Naive thymus-derived CD4-positive, alpha-beta T cell (primary cell): ENCODE measurements around the gene RAD21L1. TPM values are rescaled to one million over a fixed set of nuclear protein-coding genes. Genes with fewer than 3 reads are reported as not detected.

Experiments
- ATAC-seq: fragments of 150-1000 bp; cut with Tn5 transposase; 2 replicates; pipeline ENCODE4 v1.10.0; 2021; ENCODE audit warnings: mild to moderate bottlenecking, moderate library complexity
- CTCF ChIA-PET: fragments of 350-600 bp; sonication (Branson Sonifier 250); formaldehyde crosslinking; loops from one replicate; lab custom pipeline; 2021; ENCODE audit warnings: antibody characterized with exemption; lab: Charles Lee
- POLR2A ChIA-PET: fragments of 350-600 bp; sonication (Branson Sonifier 250); formaldehyde crosslinking; loops from one replicate; lab custom pipeline; 2021; ENCODE audit warnings: antibody characterized with exemption, inconsistent platforms; lab: Charles Lee
- DNase-seq, 9 donors: peaks; one replicate each; pipeline versions ENCODE4 v3.0.0 to v3.0.0-alpha.2; 2020 to 2022; ENCODE audit warnings: mixed read lengths in 1 of 9
- H3K27ac ChIP-seq: one replicate; pipeline ENCODE4 v1.7.0; 2013; ENCODE audit warnings: mild to moderate bottlenecking, low read depth, low read length, moderate library complexity
- H3K27me3 ChIP-seq, 2 donors: one replicate each; pipeline ENCODE4 v1.7.0; 2013; ENCODE audit warnings: low read length in 2 of 2, mild to moderate bottlenecking in 2 of 2, moderate library complexity in 2 of 2; ENCODE audit not compliant: control insufficient read depth in 2 of 2, insufficient read depth in 2 of 2
- H3K36me3 ChIP-seq, 3 experiments: 1 replicate in 2 of 3; 2 replicates in 1 of 3; pipeline ENCODE4 v1.7.0; 2013; ENCODE audit warnings: low read length in 3 of 3, mild to moderate bottlenecking in 3 of 3, moderate library complexity in 1 of 3; ENCODE audit not compliant: insufficient read depth in 3 of 3, control insufficient read depth in 2 of 3
- H3K4me1 ChIP-seq, 2 donors: one replicate each; pipeline ENCODE4 v1.7.0; 2013; ENCODE audit warnings: low read length in 2 of 2, mild to moderate bottlenecking in 2 of 2, moderate library complexity in 1 of 2; ENCODE audit not compliant: control insufficient read depth in 2 of 2, insufficient read depth in 2 of 2
- H3K4me3 ChIP-seq: 2 replicates; pipeline ENCODE4 v1.7.0; 2013; ENCODE audit warnings: mild to moderate bottlenecking, low read length
- H3K9me3 ChIP-seq, 3 experiments: 1 replicate in 2 of 3; 2 replicates in 1 of 3; pipeline ENCODE4 v1.7.0; 2013; ENCODE audit warnings: low read length in 3 of 3; ENCODE audit not compliant: control insufficient read depth in 2 of 3
- H3K27ac Mint-ChIP-seq, 9 donors: one replicate each; pipeline ENCODE4 v1.8.0; 2020 to 2022; ENCODE audit warnings: mixed read lengths in 9 of 9, mild to moderate bottlenecking in 8 of 9, moderate library complexity in 5 of 9, inconsistent platforms in 2 of 9
- H3K27me3 Mint-ChIP-seq, 5 donors: one replicate each; pipeline ENCODE4 v1.8.0; 2021 to 2022; ENCODE audit warnings: mixed read lengths in 5 of 5, mild to moderate bottlenecking in 1 of 5
- H3K36me3 Mint-ChIP-seq, 5 donors: one replicate each; pipeline ENCODE4 v1.8.0; 2020 to 2022; ENCODE audit warnings: mixed read lengths in 5 of 5, mild to moderate bottlenecking in 3 of 5, inconsistent platforms in 1 of 5
- H3K4me1 Mint-ChIP-seq, 7 donors: one replicate each; pipeline ENCODE4 v1.8.0; 2020 to 2022; ENCODE audit warnings: mixed read lengths in 7 of 7, mild to moderate bottlenecking in 3 of 7, inconsistent platforms in 1 of 7
- H3K4me3 Mint-ChIP-seq, 10 donors: one replicate each; pipeline ENCODE4 v1.8.0; 2020 to 2022; ENCODE audit warnings: mild to moderate bottlenecking in 10 of 10, mixed read lengths in 10 of 10, moderate library complexity in 6 of 10, inconsistent platforms in 2 of 10
- H3K9me3 Mint-ChIP-seq, 11 donors: one replicate each; pipeline ENCODE4 v1.8.0; 2020 to 2022; ENCODE audit warnings: mixed read lengths in 11 of 11, mild to moderate bottlenecking in 4 of 11, inconsistent platforms in 1 of 11, moderate library complexity in 1 of 11
- intact Hi-C, 2 donors: fragments of 100-400 bp; cut with micrococcal nuclease; formaldehyde crosslinking; loops; one replicate each; pipeline ENCODE4 v1.15.1; 2023
- polyA plus RNA-seq, 2 donors: library from polyadenylated mRNA; unstranded; fragments of 300-500 nt; fragmentation: Illumina TruSeq; gene quantifications; one replicate each; pipeline ENCODE4 v1.2.3, GENCODE V29; 2021
- total RNA-seq, 6 experiments: library from RNA in 5 of 6; stranded (reverse) in 5 of 6; gene quantifications; 1 replicate in 5 of 6; 2 replicates in 1 of 6; pipeline ENCODE4 v1.2.3 and lab custom pipeline; 2021 to 2026

RAD21L1 gene
- total and polyA plus RNA-seq, 7 experiments from 2014 or later = 0.48 to 0.81 (median 0.61) TPM; not detected in 3

GRCh38 chr20:1286267-1287024 lies 60.6 kb downstream of the RAD21L1 start:
- peaks cover 0 to 61% of the 10 kb centered on the region in 2 donors for H3K4me1 ChIP-seq
- Mint-ChIP-seq H3K4me3 (peak overlapping the region; percentile 69 to 85 (median 80)), H3K27ac (peak overlapping the region; percentile 87 to 99 (median 94)), H3K4me1 (peaks cover 28 to 92% (median 77%) of the 10 kb centered on the region in 7 donors), H3K27me3 (no peaks in the 10 kb centered on the region), H3K36me3 (peaks cover 3 to 26% (median 15%) of the 10 kb centered on the region in 5 donors), H3K9me3 (peaks cover 0 to 2% (median 0%) of the 10 kb centered on the region in 11 donors)
- H3K36me3 ChIP-seq = no peaks in the 10 kb centered on the region
- peak; percentile 84 for ATAC-seq
- peak overlapping the region; percentile 68 for H3K27ac ChIP-seq
- CTCF ChIA-PET = interaction anchor here (0.7 to 2.4 kb wide), 4 partner anchors 13 to 59 kb away, joined by 4 to 22 read pairs (median 6); partner anchors contain the start of gene SNPH
- peak overlapping the region; percentile 24 for H3K4me3 ChIP-seq
- POLR2A ChIA-PET = interaction anchor here (0.8 to 2.8 kb wide), 13 partner anchors 8 to 109 kb away, joined by 3 to 27 read pairs (median 6); partner anchors contain the start of genes RAD21L1 and SNPH
- H3K27me3 ChIP-seq = no peaks in the 10 kb centered on the region
- peak in 7 of 9 donors; percentile 65 to 86 (median 78) for DNase-seq
- no peaks in the 10 kb centered on the region for H3K9me3 ChIP-seq
- intact Hi-C loops = loop anchor here (1.0 to 2.0 kb wide), 4 partner anchors 15 to 71 kb away; partner anchors contain the start of gene SNPH (in 2 of the 2)

- CTCF ChIA-PET = interaction anchor here (0.7 to 2.4 kb wide), 3 partner anchors 12 to 60 kb away, joined by 4 to 22 read pairs (median 6); no protein-coding TSS in a partner anchor
- POLR2A ChIA-PET = interaction anchor here (0.6 to 2.8 kb wide), 11 partner anchors 9 to 111 kb away, joined by 3 to 27 read pairs (median 7); partner anchors contain the start of genes RAD21L1 and SNPH
- Mint-ChIP-seq H3K4me1 (peaks cover 27 to 94% (median 81%) of the 10 kb centered on the region in 7 donors), H3K27ac (peak overlapping the region; percentile 87 to 99 (median 94)), H3K9me3 (peaks cover 0 to 2% (median 0%) of the 10 kb centered on the region in 11 donors), H3K36me3 (peaks cover 3 to 26% (median 15%) of the 10 kb centered on the region in 5 donors), H3K27me3 (no peaks in the 10 kb centered on the region), H3K4me3 (peak overlapping the region; percentile 69 to 85 (median 80))
- no peaks in the 10 kb centered on the region for H3K27me3 ChIP-seq
- peaks cover 0 to 58% of the 10 kb centered on the region in 2 donors for H3K4me1 ChIP-seq
- H3K9me3 ChIP-seq = no peaks in the 10 kb centered on the region
- ATAC-seq = peak; percentile 38
- H3K27ac ChIP-seq = peak overlapping the region; percentile 68
- intact Hi-C loops = loop anchor here in 1 of 2 donors (2.0 kb wide), 1 partner anchor 21 kb away; the partner anchor contains the start of gene SNPH
- H3K36me3 ChIP-seq = no peaks in the 10 kb centered on the region
- DNase-seq = peak in 3 of 9 donors; percentile 18 to 27 (median 19)
- H3K4me3 ChIP-seq = peak overlapping the region; percentile 27
Observed at GRCh38 chr20:1287306-1287705, 61.5 kb downstream of the RAD21L1 start.

- Mint-ChIP-seq H3K4me1 (peaks cover 27 to 94% (median 83%) of the 10 kb centered on the region in 7 donors), H3K27ac (peak overlapping the region; percentile 87 to 99 (median 94)), H3K27me3 (no peaks in the 10 kb centered on the region), H3K9me3 (peaks cover 0 to 2% (median 0%) of the 10 kb centered on the region in 11 donors), H3K4me3 (peak overlapping the region in 9 of 10 donors; percentile 14 to 85 (median 79)), H3K36me3 (peaks cover 3 to 26% (median 15%) of the 10 kb centered on the region in 5 donors)
- no peak overlapping the region for H3K4me3 ChIP-seq
- ATAC-seq (no peak), DNase-seq (no peak)
- intact Hi-C loops = loop anchor here in 1 of 2 donors (2.0 kb wide), 1 partner anchor 21 kb away; the partner anchor contains the start of gene SNPH
- no peaks in the 10 kb centered on the region for H3K9me3 ChIP-seq
- H3K27ac ChIP-seq = peak overlapping the region; percentile 68
- POLR2A ChIA-PET = interaction anchor here (1.5 to 2.8 kb wide), 6 partner anchors 10 to 73 kb away, joined by 5 to 27 read pairs (median 9); partner anchors contain the start of genes RAD21L1 and SNPH
- CTCF ChIA-PET = interaction anchor here (1.1 to 2.4 kb wide), 2 partner anchors 12 to 18 kb away, joined by 6 to 22 read pairs; no protein-coding TSS in a partner anchor
- H3K36me3 ChIP-seq = no peaks in the 10 kb centered on the region
- H3K4me1 ChIP-seq = peaks cover 0 to 62% of the 10 kb centered on the region in 2 donors
- no peaks in the 10 kb centered on the region for H3K27me3 ChIP-seq
Observed at GRCh38 chr20:1287787-1288569, 62.1 kb downstream of the RAD21L1 start.

- H3K27me3 ChIP-seq = no peaks in the 10 kb centered on the region
- DNase-seq (no peak), ATAC-seq (no peak)
- H3K27ac ChIP-seq = no peak overlapping the region
- H3K4me3 ChIP-seq = no peak overlapping the region
- Mint-ChIP-seq H3K4me3 (no peak overlapping the region), H3K4me1 (peaks cover 22 to 70% (median 59%) of the 10 kb centered on the region in 7 donors), H3K36me3 (peaks cover 3 to 24% (median 13%) of the 10 kb centered on the region in 5 donors), H3K27me3 (no peaks in the 10 kb centered on the region), H3K27ac (peak overlapping the region in 7 of 9 donors; percentile 12 to 81 (median 69)), H3K9me3 (peaks cover 0 to 2% (median 0%) of the 10 kb centered on the region in 11 donors)
- peaks cover 0 to 42% of the 10 kb centered on the region in 2 donors for H3K4me1 ChIP-seq
- CTCF ChIA-PET = interaction anchor here (0.8 to 2.4 kb wide), 6 partner anchors 8 to 144 kb away, joined by 3 to 10 read pairs (median 4); no protein-coding TSS in a partner anchor
- intact Hi-C loops = loop anchor here in 1 of 2 donors (1.0 kb wide), 1 partner anchor 10 kb away; no protein-coding TSS in a partner anchor
- no peaks in the 10 kb centered on the region for H3K9me3 ChIP-seq
- POLR2A ChIA-PET = interaction anchor here (0.6 to 2.2 kb wide), 5 partner anchors 9 to 26 kb away, joined by 5 to 8 read pairs (median 6); partner anchors contain the start of gene SNPH
- peaks cover 0 to 15% (median 0%) of the 10 kb centered on the region in 3 experiments for H3K36me3 ChIP-seq
Observed at GRCh38 chr20:1291191-1291741, 65.4 kb downstream of the RAD21L1 start.

GRCh38 chr20:1292620-1293019 lies 66.8 kb downstream of the RAD21L1 start:
- peaks cover 0 to 29% of the 10 kb centered on the region in 2 donors for H3K4me1 ChIP-seq
- CTCF ChIA-PET = interaction anchor here (2.4 kb wide), 1 partner anchor 8 kb away, joined by 10 read pairs; no protein-coding TSS in a partner anchor
- H3K27me3 Mint-ChIP-seq = no peaks in the 10 kb centered on the region
- H3K4me1 Mint-ChIP-seq = peaks cover 8 to 57% (median 48%) of the 10 kb centered on the region in 7 donors
- DNase-seq = no peak
- POLR2A ChIA-PET = interaction anchor here (0.7 to 2.2 kb wide), 4 partner anchors 8 to 97 kb away, joined by 3 to 9 read pairs (median 5); partner anchors contain the start of gene SNPH
- no peak for ATAC-seq
- intact Hi-C loops = no loop called here
- H3K36me3 ChIP-seq = peaks cover 0 to 28% (median 0%) of the 10 kb centered on the region in 3 experiments
- H3K27ac Mint-ChIP-seq = peak overlapping the region in 8 of 9 donors; percentile 21 to 90 (median 52)
- no peaks in the 10 kb centered on the region for H3K27me3 ChIP-seq
- no peak overlapping the region for H3K27ac ChIP-seq
- H3K36me3 Mint-ChIP-seq = peaks cover 4 to 27% (median 8%) of the 10 kb centered on the region in 5 donors
- no peak overlapping the region for H3K4me3 ChIP-seq
- no peaks in the 10 kb centered on the region for H3K9me3 ChIP-seq
- peak overlapping the region in 1 of 10 donors; percentile 10 for H3K4me3 Mint-ChIP-seq
- H3K9me3 Mint-ChIP-seq = peaks cover 0 to 2% (median 0%) of the 10 kb centered on the region in 11 donors
